LHCN-M2 (cell line): ENCODE results near the gene NTN3. TPM values are rescaled to one million over a fixed set of nuclear protein-coding genes. Genes with fewer than 3 reads are reported as not detected.
"Not testable (repeated sequence)": the region's sequence is repeated elsewhere in the genome, so short reads cannot be mapped to it uniquely, and the experiment has no call there.

ENCODE experiments used
- DNase-seq: peaks from one replicate; pipeline ENCODE4 v3.0.0-alpha.2; 2012; ENCODE audit warnings: low read depth
- total RNA-seq: library from RNA; depleted of rRNA; stranded (reverse); fragments of >200 nt; gene quantifications from 2 replicates; pipeline ENCODE4 v1.2.3, GENCODE V29; 2014

NTN3 gene
- total RNA-seq, 1 experiment from 2014 or later: 0.11 TPM

DNA sequence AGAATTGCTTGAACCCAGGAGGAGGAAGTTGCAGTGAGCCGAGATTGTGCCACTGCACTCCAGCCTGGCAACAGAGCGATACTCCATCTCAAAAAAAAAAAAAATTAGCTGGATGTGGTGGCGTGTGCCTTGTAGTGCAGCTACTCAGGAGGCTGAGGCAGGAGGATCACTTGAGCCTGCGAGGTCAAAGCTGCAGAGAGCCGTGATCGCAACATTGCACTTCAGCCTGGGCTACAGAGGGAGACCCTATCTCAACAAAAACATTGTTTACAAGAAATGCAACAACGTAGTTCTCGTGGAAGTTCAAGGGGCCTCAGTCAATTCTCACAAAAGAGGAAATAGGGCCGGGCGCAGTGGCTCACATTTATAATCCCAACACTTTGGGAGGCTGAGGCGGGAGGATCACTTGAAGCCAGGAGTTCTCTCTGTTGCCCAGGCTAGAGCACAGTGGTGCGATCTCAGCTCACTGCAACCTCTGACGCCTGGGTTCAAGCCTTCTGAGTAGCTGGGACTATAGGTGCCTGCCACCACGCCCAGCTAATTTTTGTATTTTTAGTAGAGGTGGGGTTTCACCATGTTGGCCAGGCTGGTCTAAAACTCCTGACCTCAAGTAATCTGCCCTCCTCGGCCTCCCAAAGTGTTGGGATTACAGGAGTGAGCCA lies 29.8 kb upstream of the NTN3 start:
- not testable (repeated sequence) for DNase-seq

DNA sequence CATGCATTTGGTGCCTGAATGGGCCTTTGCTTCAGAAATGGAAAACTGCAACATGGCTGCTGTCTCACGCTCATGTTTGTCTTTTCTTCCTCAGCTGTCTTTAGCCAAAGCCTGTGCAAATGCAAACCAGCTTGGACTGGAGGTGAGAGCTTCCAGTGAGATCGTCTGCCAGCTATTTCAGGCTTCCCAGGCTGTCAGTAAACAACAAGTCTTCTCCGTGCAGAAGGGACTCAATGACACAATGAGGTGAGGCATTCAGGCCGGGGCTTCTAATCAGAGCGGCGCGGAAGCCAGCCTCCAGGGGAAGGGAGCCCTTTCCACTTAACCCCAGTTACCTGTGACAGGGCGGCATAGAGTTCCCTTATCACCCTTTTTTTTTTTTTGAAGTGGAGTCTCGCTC lies 27.5 kb upstream of the NTN3 start:
- DNase-seq: no peak

DNA sequence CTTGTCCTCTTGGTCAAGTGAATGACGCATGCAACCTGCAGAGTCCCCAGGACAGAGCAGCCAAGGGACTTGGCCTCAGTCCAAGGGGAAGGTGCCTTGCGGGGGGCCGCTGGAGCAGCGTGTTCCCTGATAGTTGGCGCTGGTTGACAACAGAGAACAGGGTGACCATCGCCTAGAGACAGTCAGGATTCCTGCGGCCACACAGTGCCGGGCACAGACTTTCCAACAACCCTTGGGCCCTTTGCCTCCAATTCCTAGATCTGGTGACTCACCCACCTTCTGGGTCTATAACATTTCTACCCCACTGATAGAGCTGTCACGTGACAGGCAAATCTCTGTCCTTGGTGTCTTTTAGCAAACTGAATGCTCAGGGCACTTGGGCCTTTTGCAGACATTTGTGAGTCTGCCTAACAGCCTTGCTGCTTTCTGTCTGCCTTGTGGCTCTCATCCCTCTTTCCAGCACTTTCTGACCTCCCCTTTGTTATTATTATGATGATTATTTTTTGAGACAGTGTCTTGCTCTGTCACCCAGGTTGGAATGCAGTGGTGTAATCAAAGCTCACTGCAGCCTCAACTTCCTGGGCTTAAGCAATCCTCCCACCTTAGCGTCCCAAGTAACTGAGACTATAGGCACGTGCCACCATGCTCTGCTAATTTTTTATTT lies 23.0 kb upstream of the NTN3 start:
- no peak for DNase-seq

DNA sequence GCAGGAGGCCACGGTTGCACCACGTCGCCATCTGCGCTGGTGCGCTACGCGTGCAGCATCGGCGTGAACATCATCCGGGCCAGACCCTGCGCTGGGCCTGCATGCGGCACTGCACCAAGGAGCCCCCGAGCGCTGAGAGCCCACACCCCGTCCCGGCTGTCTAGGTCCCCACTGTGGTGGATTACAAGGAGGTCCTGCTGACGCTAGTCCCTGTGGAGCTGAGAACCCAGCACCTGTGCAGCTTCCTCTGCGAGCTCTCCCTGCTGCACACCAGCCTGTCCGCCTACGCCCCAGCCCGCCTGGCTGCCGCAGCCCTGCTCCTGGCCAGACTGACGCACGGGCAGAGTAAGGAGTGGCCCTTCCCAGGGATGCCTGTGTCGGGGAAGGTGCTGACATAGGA lies 22.0 kb upstream of the NTN3 start:
- no peak for DNase-seq

DNA sequence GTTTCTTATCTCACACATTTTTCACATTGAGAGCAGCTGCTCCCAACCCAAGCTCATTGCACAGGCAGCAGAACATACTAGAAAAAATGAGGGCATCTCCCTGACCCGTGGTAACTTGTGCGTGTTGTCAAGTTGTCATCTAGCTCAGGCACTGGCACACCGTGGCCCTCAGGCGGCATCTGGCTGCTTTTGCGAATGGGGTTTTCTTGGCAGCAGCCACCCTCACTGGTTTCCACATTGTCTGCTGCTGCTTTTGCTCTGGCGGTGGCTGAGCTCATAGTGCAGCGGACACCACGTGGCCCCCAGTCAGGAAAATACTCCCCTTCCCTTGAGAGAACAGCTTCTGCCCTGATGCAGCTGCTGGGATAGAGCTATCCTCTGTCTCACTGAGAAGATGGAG lies 20.6 kb upstream of the NTN3 start:
- DNase-seq: no peak

DNA sequence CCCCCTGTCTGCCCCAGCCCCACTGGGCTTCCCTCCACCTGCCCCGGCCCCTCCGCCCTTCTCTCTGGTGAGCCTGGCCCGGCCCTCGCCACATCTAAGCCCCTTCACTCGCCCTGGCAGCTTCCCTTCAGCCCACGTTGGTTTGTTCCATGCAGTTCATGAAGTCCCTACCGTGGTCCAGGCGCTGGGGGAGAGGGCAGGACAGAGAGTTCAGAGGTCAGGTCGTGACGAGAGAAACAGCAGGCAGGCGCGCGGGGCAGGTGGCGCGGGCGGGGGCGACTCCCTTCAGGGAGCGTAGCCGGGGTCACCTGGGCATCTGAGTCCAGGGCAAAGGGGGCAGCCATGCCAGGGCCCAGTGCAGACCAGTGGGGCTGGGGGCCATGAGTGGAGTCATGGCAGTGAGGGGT lies 20.1 kb upstream of the NTN3 start:
- DNase-seq: no peak

DNA sequence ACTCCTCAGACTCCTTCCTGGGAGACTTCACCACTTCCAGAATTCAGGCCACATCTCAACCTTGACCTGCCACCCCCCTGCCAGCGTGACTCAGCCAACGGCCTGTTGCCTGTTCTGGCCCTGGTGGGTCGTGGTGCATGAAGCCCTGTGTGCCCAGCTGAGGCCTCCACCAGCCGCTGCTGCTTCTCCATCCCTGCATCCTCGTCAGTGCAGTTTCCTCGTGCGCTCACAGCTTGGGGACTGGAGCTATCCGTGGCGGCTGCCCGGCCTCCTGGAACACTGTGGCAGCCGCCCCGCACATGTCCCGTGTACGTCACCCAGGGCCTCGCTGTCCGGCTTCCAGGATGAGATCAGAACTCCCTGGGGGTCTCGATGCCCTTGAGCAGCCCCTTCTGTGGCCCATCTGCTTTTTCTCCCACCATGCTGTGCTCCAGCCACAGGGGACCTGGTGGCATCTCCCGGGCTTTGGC lies 19.2 kb upstream of the NTN3 start:
- DNase-seq: no peak

DNA sequence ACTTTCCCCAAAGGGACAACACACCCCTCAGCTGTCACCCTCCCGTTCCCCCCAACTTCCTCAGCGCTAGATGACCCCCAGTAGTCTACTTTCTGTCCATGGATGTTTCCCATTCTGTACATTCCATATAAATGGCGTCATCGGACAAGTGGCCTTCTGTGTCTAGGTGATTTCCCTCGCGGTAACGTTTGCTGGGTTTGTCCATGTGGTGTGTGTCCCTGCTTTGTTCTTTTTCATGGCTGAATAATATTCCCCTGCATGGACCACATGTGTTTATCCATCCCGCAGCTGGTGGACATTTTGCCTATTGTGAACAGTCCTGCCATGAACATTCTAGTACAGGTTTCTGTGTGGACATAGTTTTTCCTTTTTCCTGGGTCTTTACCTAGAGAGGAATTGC lies 18.4 kb upstream of the NTN3 start:
- no peak for DNase-seq

DNA sequence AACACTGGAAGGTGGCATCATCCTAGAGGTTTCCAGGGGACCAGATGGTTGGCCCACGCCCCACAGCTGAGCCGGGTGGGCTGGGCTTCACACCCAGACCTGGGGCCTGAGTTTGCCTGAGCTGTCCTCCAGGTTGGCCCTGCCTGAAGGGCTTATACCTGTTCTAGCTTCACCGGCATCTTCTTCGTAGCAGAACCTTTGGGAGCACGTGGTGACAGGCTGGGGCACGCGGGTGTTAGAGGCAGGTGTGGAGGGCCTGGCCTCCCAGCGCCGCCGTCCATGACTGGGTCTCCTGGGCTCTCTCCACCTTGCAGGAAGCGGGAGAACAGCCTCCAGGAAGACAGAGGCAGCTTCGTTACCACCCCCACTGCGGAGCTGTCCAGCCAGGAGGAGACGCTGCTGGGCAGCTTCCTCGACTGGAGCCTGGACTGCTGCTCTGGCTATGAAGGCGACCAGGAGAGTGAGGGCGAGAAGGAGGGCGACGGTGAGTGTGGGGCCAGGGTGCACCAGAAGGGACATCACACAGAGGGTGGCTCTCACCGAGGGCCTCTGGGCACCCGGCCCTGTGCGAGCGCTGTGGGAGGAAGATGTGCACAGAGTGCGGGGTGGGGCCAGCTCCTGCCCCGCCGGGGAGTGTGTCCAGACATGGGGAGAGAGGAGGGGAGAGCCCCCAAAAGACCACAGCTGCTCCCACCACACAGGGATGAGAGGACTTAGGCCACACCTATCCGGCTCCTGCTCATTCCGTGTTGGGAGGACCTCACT lies 15.8 kb upstream of the NTN3 start:
- DNase-seq: no peak

DNA sequence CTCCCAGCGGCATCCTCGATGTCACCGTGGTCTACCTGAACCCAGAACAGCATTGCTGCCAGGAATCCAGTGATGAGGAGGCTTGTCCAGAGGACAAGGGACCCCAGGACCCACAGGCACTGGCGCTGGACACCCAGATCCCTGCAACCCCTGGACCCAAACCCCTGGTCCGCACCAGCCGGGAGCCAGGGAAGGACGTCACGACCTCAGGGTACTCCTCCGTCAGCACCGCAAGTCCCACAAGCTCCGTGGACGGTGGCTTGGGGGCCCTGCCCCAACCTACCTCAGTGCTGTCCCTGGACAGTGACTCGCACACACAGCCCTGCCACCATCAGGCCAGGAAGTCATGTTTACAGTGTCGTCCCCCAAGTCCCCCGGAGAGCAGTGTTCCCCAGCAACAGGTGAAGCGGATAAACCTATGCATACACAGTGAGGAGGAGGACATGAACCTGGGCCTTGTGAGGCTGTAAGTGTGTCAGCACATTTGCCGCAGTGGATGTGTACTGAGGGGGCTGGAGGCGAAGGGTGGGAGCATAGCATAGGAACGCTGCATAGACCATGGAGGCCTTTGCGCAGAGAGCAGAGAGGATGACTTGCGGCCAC lies 14.4 kb upstream of the NTN3 start:
- no peak for DNase-seq

DNA sequence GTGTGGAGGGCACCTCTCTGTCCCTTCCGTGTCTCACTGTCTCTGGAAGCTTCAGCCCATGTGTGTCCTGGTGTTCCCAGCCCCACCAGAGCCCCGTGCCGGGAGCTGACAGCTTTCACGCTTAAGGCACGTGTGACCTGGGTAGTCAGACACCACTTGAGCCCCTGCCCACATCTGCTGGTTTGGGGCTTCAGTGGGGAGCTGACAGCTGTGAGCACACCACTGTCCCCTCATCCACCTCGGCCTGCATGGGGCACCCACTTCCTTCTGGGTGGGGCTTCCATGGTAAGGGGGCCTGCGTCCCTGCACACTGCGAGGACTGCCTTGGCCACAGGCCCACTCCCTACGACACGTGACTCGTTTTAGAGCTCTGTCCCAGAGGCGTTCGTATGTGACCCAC lies 13.8 kb upstream of the NTN3 start:
- DNase-seq: no peak

DNA sequence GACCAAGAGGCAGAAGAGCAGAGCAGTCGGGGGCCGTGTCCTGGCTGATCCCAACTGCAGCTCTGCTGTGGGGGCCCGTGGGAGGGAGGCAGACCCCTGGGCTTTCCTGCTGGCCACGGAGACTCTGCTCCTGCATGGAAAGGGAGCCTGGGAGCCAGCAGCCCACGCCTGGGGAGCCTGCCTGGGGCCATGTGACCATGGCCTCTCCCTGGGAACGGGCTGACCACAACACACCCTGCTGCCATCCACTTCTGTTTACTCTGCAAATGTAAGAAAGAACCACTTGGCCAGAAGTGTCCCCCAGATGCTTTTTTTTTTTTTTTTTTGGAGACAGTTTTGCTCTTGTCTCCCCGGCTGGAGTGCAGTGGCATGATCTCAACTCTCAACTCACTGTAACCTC lies 13.2 kb upstream of the NTN3 start:
- DNase-seq: no peak

DNA sequence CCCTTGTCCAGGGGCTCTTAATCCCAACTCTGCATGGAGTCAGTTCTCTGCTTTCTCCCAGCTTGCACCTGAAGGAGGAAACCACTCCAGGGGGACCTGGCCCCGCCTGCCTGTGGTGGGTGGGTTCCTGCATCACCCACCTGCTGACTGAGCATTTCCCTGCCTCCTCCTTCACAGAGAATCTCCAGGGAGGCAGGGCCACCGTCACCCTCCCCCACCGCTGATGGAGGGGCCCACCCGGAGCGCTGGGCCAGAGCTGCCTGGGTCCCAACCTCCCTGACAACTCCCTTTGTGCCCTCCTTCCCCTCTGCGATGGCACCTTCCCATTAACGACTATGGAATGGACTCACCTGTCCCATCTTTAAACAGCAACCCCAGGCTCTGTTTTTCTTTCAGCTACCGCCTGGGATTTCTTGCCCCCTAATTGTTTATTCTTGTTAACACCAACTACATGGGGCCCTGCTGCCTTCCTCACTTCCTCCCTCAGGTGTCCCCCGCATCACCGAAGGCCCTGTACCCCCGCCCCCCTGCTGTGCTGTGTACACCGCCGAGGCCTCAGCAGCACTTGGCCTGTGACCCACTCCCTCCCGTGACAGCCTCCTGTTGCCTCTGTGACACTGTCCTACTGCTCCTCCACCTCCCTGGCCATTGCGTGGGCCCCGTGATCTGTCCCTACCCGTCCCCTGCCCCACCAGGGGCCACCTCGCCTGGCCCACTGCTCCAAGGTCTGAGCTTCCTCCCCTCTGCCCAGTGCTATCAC lies 12.0 kb upstream of the NTN3 start:
- no peak for DNase-seq

DNA sequence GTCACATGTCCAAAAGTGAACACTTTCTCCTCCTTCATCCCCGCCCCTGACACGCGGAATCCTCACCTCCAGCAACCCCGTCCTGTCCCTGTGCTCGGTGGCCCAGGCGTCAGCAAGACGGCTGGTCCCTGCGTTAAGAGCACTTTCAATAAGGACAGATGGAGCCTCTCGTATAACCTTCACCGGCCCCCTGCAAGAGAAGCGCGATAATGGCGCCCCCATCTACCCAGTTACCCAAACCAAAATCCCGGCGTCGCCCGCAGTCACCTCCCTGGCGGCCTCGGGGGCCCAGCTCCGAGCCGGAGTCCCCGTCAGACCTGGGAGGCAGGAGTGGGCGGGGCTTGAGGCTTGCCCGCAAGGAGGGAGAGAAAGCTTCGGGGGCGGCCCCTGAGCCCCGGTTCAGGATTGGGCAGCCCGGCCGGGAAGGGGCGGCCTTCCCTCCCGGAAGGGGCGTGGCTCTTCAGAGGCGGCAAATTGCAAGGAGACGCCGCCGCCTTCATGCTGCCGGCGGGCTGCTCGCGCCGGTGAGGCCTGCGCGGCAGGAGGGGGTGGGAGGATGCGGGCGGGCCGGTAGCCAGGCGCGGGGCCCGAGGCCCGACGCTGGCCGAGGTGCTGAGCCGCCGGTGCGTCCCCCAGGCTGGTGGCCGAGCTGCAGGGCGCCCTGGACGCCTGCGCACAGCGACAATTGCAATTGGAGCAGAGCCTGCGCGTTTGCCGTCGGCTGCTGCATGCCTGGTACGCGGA lies 11.3 kb upstream of the NTN3 start, which contains the start of gene TEDC2:
Gene TEDC2 (plus strand): TSS at position 463 of the 744 bp plus-strand sequence. CDS start 36 bp downstream, at position 499.
- peak; percentile 90 for DNase-seq

DNA sequence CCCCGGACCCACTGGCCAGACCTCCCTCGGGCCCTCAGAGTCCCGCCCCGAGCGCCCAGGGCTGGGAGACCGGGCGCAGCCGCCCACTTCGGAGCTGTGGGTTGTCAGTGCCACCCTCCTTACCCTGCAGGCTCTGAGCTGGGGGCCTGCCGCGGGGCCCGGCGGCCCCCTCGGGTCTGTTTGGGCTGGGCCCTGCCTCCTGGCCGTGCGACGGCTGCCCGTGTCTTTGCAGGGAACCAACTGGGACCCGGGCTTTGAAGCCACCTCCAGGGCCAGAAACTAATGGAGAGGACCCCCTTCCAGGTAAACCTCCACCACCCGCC lies 10.7 kb upstream of the NTN3 start:
- DNase-seq: no peak

DNA sequence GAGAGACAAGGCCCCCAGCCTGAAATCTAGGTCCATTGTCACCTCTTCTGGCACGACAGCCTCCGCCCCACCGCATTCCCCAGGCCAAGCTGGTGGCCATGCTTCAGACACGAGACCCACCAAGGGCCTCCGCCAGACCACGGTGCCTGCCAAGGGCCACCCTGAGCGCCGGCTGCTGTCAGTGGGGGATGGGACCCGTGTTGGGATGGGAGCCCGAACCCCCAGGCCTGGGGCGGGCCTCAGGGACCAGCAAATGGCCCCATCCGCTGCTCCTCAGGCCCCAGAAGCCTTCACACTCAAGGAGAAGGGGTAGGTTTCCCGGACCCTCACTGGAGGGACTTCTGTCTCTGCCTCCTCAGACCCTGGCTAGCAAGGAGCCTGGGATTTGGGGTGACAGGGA lies 10.2 kb upstream of the NTN3 start:
- DNase-seq: no peak

DNA sequence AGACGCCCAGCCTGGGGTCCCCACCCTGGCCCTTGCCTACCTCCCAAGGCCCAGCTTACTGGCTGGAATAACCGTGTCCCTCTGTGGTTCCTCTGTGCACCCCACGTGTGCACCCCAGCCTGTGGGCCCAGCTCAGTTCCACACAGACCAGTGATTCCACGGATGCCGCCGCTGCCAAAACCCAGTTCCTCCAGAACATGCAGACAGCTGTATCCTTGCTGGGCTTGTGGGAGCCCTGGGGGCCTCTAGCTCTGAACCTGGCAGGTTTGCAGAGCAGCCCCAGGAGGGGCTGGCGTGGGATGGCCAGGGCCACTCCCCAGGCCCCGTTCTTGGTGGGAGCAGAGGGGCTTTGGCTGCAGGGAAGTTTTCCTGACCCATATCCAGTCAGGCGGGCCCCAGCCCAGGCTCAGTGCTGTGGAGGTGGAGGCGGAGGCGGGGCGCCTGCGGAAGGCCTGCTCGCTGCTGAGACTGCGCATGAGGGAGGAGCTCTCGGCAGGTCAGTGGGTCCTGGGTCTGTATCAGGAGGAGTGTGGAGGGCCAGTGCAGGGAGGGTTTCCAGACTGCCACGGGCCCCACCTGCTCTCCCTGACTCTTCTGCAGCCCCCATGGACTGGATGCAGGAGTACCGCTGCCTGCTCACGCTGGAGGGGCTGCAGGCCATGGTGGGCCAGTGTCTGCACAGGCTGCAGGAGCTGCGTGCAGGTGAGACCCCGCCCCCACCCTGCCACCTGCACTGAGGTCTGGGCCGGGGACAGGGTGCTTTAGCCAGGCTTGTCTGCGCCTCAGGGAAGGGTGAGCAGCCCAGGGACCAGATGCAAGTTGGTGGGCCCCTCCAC lies 8.8 kb upstream of the NTN3 start:
- no peak for DNase-seq

DNA sequence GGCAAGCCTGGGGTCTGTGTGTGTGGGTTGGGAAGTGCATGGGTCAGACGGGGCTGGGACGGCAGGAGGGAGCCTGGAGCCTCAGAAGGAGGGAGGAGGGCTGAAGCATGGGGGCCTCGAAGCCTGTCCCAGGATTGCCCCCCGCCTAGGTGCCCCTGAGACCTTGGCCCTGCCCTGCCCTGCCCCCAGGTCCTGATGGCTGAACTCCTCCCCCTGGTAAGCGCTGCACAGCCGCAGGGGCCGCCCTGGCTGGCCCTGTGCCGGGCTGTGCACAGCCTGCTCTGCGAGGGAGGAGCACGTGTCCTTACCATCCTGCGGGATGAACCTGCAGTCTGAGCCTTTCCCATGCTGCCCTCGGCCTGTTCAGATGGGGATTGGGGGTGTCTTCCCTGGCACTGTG lies 6.8 kb upstream of the NTN3 start:
- DNase-seq: no peak

DNA sequence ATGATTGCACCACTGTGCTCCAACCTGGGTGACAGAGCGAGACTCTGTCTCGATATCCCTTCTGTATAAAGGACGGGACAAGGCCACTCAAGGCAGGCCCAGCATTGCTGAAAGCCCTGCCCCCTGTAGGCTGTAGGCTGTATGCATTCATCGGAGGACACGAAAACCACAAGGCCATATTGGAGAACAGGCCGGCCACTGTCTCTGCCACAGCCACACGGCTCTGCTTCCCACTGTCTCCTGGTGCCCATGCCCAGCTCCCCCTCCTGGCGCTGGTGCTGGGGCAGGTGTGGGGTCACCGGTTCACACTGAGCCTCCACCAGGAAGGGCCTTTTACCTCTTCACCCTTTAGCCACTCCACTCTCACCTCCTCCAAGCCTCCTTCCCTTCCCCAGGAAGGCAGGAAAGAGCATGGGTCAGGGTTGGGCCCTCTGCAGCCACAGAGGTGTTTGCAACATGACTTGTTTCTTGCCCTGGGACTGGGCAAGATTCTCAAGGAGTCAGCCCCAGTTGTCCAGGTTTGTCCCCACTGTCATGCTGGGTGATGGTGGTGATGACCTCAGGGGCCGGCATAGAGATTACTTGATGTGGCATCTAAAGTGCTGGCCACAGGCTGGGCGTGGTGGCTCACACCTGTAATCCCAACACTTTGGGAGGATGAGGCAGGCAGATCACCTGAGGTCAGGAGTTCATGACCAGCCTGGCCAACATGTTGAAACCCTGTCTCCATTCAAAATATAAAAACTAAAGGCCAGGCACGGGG lies 5.3 kb upstream of the NTN3 start:
- no peak for DNase-seq
